BLaER1 (cell line): Measurements from ENCODE around the gene MAPK9.

ENCODE experiments used
- H3K27ac ChIP-seq: shearing (Covaris generic); formaldehyde crosslinking; 2 replicates; pipeline ENCODE4 v1.8.1; 2022
- H3K27me3 ChIP-seq: shearing (Covaris generic); formaldehyde crosslinking; 2 replicates; pipeline ENCODE4 v1.8.1; 2022
- H3K36me3 ChIP-seq: shearing (Covaris generic); formaldehyde crosslinking; 2 replicates; pipeline ENCODE4 v1.8.1; 2022
- H3K4me1 ChIP-seq: shearing (Covaris generic); formaldehyde crosslinking; 2 replicates; pipeline ENCODE4 v1.8.1; 2022
- H3K4me2 ChIP-seq: shearing (Covaris generic); formaldehyde crosslinking; 2 replicates; pipeline ENCODE4 v1.8.1; 2022
- H3K4me3 ChIP-seq: shearing (Covaris generic); formaldehyde crosslinking; 2 replicates; pipeline ENCODE4 v1.8.1; 2022
- H3K9ac ChIP-seq: shearing (Covaris generic); formaldehyde crosslinking; 2 replicates; pipeline ENCODE4 v1.8.1; 2022
- H3K9me3 ChIP-seq: shearing (Covaris generic); formaldehyde crosslinking; 2 replicates; pipeline ENCODE4 v1.8.1; 2022
- H4K20me1 ChIP-seq: shearing (Covaris generic); formaldehyde crosslinking; 2 replicates; pipeline ENCODE4 v1.8.1; 2022
- Cebpa-rat ChIP-seq: shearing (Covaris generic); IDR thresholded peaks from 2 replicates; pipeline ENCODE4 v1.8.1; 2022

MAPK9 gene

GRCh38 chr5:180209137-180209581, 82.7 kb downstream of the MAPK9 start, which contains the start of gene RASGEF1C:
RASGEF1C (minus strand) TSS chr5:180209211; CDS start chr5:180138052, 71,159 bp downstream.
- Histone ChIP-seq H3K4me1 (peaks cover 19% of the 10 kb centered on the region), H3K9me3 (no peaks in the 10 kb centered on the region), H4K20me1 (no peaks in the 10 kb centered on the region), H3K36me3 (no peaks in the 10 kb centered on the region), H3K4me3 (peak within 1 kb of the TSS; percentile 73), H3K27me3 (peaks cover 8% of the 10 kb centered on the region), H3K9ac (peak within 1 kb of the TSS; percentile 75), H3K4me2 (peak within 1 kb of the TSS; percentile 89), H3K27ac (no peak within 1 kb of the TSS)
- TF ChIP-seq Cebpa-rat: no peak

DNA sequence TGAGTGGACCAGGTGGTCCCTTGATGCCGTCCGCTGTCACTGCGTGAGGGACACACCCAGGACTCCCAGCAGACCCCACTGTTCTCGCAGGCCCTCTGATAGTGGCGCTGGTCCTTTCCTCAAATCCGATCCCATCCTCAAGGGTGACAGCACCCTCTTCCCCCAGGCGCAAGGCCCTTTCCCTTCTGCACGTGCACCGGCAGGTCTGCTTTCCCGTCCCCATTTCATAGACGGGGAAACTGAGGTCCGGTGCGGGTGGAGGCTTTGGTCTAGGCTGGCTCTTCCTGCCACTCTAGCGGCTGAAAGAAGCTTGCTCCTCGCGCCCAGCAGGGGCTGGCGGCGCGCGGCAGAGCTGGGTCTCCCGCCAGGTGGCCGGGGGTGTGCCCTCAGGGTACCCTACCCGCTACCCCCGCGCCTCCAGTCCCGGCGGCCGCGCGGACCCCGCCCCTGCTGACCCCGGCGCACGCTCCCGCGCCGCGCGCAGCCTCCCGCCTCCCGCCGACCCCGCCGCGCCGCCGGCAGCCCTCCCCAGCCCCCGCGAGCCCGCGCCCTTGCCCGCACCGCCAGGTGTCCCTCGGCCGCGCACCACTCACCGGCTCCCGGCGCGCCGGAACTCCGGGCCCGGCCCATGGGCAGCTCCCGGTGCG, 83.3 kb downstream of the MAPK9 start:
- Histone ChIP-seq H3K36me3 (no peaks in the 10 kb centered on the region), H3K4me3 (peak overlapping the region; percentile 73), H3K9ac (peak overlapping the region; percentile 75), H4K20me1 (no peaks in the 10 kb centered on the region), H3K4me1 (peaks cover 19% of the 10 kb centered on the region), H3K27ac (no peak overlapping the region), H3K27me3 (peaks cover 8% of the 10 kb centered on the region), H3K4me2 (peak overlapping the region; percentile 89), H3K9me3 (no peaks in the 10 kb centered on the region)
- no peak for TF ChIP-seq Cebpa-rat

GRCh38 chr5:180208038-180208434, 83.8 kb downstream of the MAPK9 start:
- Histone ChIP-seq H3K27ac (no peak overlapping the region), H3K36me3 (no peaks in the 10 kb centered on the region), H3K9me3 (no peaks in the 10 kb centered on the region), H3K4me2 (peak overlapping the region; percentile 89), H4K20me1 (no peaks in the 10 kb centered on the region), H3K9ac (peak overlapping the region; percentile 75; the same call in 1 of the 2 replicates), H3K27me3 (peaks cover 8% of the 10 kb centered on the region), H3K4me3 (peak overlapping the region; percentile 73), H3K4me1 (peaks cover 21% of the 10 kb centered on the region)
- no peak for TF ChIP-seq Cebpa-rat

GRCh38 chr5:180207593-180207992, 84.3 kb downstream of the MAPK9 start:
- Histone ChIP-seq H3K36me3 (no peaks in the 10 kb centered on the region), H3K4me3 (no peak overlapping the region), H3K27ac (no peak overlapping the region), H3K9ac (no peak overlapping the region), H3K9me3 (no peaks in the 10 kb centered on the region), H4K20me1 (no peaks in the 10 kb centered on the region), H3K4me1 (peaks cover 17% of the 10 kb centered on the region), H3K27me3 (peaks cover 8% of the 10 kb centered on the region), H3K4me2 (peak overlapping the region; percentile 89; the same call in 1 of the 2 replicates)
- no peak for TF ChIP-seq Cebpa-rat

DNA sequence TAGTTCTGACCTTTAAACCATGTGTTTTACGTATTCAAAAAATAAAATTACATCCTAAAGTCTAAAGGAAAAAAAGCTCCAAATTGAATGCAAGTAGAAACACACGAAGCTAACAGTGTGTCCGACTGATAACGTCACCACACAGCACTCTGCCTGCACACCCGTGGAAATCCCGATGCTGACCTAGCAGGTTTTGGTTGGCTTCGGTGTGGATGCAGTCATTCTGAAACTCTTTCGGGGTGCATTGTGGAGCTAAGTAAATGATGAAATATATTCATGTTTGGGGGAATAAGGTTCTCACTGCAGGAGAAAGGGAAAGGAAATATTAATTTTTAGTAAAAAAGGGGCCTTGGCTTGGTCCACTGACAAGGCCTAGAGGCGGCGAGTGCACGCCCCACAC, 84.9 kb downstream of the MAPK9 start:
- Histone ChIP-seq H3K27me3 (peaks cover 8% of the 10 kb centered on the region), H3K9ac (no peak overlapping the region), H3K9me3 (no peaks in the 10 kb centered on the region), H3K4me3 (no peak overlapping the region), H4K20me1 (no peaks in the 10 kb centered on the region), H3K27ac (no peak overlapping the region), H3K4me1 (peaks cover 12% of the 10 kb centered on the region), H3K36me3 (no peaks in the 10 kb centered on the region), H3K4me2 (no peak overlapping the region)
- TF ChIP-seq Cebpa-rat: no peak

DNA sequence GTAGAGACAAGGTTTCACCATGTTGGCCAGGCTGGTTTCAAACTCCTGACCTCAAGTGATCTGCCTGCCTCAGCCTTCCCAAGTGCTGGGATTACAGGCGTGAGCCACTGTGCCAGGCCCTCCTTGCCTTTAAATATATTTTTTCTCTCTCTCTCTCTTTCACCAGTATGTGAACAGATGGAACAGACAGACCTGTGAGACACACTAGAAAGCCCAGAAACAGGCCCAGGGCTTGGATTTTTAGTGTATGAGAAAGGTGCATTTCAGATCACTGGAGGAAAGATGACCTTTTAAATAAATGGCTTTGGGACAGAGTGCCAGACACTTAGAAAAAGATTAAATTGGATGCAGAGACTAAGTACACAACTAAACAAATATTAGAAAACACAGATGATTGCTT, 86.0 kb downstream of the MAPK9 start:
- H3K27ac ChIP-seq: no peak overlapping the region
- H3K9me3 ChIP-seq: no peaks in the 10 kb centered on the region
- H4K20me1 ChIP-seq: no peaks in the 10 kb centered on the region
- no peak overlapping the region for H3K4me2 ChIP-seq
- TF ChIP-seq Cebpa-rat: no peak
- H3K4me1 ChIP-seq: peaks cover 12% of the 10 kb centered on the region
- H3K36me3 ChIP-seq: no peaks in the 10 kb centered on the region
- H3K4me3 ChIP-seq: no peak overlapping the region
- peaks cover 8% of the 10 kb centered on the region for H3K27me3 ChIP-seq
- H3K9ac ChIP-seq: no peak overlapping the region

GRCh38 chr5:180204276-180204819, 87.5 kb downstream of the MAPK9 start:
- peaks cover 12% of the 10 kb centered on the region for H3K4me1 ChIP-seq
- no peak overlapping the region for H3K4me3 ChIP-seq
- no peaks in the 10 kb centered on the region for H3K36me3 ChIP-seq
- H3K9ac ChIP-seq: no peak overlapping the region
- no peaks in the 10 kb centered on the region for H3K9me3 ChIP-seq
- H3K27ac ChIP-seq: no peak overlapping the region
- H3K4me2 ChIP-seq: no peak overlapping the region
- H4K20me1 ChIP-seq: no peaks in the 10 kb centered on the region
- peaks cover 8% of the 10 kb centered on the region for H3K27me3 ChIP-seq
- TF ChIP-seq Cebpa-rat: no peak

- H3K9me3 ChIP-seq: no peaks in the 10 kb centered on the region
- peaks cover 4% of the 10 kb centered on the region for H3K27me3 ChIP-seq
- H3K9ac ChIP-seq: no peak overlapping the region
- H3K4me3 ChIP-seq: no peak overlapping the region
- no peaks in the 10 kb centered on the region for H4K20me1 ChIP-seq
- peaks cover 7% of the 10 kb centered on the region for H3K4me1 ChIP-seq
- no peaks in the 10 kb centered on the region for H3K36me3 ChIP-seq
- no peak for TF ChIP-seq Cebpa-rat
- no peak overlapping the region for H3K27ac ChIP-seq
- H3K4me2 ChIP-seq: no peak overlapping the region
Observed at GRCh38 chr5:180202939-180203573, 88.8 kb downstream of the MAPK9 start.

- H3K36me3 ChIP-seq: no peaks in the 10 kb centered on the region
- H3K9ac ChIP-seq: no peak overlapping the region
- no peak overlapping the region for H3K4me2 ChIP-seq
- peaks cover 10% of the 10 kb centered on the region for H3K4me1 ChIP-seq
- no peak for TF ChIP-seq Cebpa-rat
- no peaks in the 10 kb centered on the region for H3K9me3 ChIP-seq
- no peaks in the 10 kb centered on the region for H3K27me3 ChIP-seq
- no peak overlapping the region for H3K4me3 ChIP-seq
- H4K20me1 ChIP-seq: no peaks in the 10 kb centered on the region
- H3K27ac ChIP-seq: no peak overlapping the region
Observed at GRCh38 chr5:180201051-180201987, 90.6 kb downstream of the MAPK9 start.
